Measurements from ENCODE around the gene BMPR1B.

DNA sequence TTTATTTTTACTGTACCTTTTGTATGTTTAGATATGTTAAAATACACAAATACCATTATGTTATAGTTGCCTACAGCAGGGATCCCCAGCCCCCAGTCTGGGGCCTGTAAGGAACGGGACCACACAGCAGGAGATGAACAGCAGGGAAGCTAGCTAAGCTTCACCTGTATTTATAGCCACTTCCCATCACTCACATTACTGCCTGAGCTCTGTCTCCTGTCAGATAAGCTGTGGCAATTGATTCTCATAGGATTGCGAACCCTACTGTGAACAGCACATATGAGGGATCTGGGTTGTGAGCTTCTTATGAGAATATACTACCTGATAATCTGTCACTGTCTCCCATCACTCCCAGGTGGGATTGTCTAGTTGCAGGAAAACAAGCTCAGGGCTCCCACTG is 73.9 kb downstream of the BMPR1B start:
- TF ChIP-seq, protein P1, sequence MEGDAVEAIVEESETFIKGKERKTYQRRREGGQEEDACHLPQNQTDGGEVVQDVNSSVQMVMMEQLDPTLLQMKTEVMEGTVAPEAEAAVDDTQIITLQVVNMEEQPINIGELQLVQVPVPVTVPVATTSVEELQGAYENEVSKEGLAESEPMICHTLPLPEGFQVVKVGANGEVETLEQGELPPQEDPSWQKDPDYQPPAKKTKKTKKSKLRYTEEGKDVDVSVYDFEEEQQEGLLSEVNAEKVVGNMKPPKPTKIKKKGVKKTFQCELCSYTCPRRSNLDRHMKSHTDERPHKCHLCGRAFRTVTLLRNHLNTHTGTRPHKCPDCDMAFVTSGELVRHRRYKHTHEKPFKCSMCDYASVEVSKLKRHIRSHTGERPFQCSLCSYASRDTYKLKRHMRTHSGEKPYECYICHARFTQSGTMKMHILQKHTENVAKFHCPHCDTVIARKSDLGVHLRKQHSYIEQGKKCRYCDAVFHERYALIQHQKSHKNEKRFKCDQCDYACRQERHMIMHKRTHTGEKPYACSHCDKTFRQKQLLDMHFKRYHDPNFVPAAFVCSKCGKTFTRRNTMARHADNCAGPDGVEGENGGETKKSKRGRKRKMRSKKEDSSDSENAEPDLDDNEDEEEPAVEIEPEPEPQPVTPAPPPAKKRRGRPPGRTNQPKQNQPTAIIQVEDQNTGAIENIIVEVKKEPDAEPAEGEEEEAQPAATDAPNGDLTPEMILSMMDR (IDR thresholded peaks at IDR 0.05), result no peak
- TF ChIP-seq, protein P2, sequence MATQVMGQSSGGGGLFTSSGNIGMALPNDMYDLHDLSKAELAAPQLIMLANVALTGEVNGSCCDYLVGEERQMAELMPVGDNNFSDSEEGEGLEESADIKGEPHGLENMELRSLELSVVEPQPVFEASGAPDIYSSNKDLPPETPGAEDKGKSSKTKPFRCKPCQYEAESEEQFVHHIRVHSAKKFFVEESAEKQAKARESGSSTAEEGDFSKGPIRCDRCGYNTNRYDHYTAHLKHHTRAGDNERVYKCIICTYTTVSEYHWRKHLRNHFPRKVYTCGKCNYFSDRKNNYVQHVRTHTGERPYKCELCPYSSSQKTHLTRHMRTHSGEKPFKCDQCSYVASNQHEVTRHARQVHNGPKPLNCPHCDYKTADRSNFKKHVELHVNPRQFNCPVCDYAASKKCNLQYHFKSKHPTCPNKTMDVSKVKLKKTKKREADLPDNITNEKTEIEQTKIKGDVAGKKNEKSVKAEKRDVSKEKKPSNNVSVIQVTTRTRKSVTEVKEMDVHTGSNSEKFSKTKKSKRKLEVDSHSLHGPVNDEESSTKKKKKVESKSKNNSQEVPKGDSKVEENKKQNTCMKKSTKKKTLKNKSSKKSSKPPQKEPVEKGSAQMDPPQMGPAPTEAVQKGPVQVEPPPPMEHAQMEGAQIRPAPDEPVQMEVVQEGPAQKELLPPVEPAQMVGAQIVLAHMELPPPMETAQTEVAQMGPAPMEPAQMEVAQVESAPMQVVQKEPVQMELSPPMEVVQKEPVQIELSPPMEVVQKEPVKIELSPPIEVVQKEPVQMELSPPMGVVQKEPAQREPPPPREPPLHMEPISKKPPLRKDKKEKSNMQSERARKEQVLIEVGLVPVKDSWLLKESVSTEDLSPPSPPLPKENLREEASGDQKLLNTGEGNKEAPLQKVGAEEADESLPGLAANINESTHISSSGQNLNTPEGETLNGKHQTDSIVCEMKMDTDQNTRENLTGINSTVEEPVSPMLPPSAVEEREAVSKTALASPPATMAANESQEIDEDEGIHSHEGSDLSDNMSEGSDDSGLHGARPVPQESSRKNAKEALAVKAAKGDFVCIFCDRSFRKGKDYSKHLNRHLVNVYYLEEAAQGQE (IDR thresholded peaks at IDR 0.05; ENCODE audit: insufficient read depth in 1 of 2, low read depth in 2 of 2, low read length in 1 of 2), result no peak
- TF ChIP-seq POLR2AphosphoS5 (IDR thresholded peaks at IDR 0.05; ENCODE audit: low read depth, low read length), result no peak
- TF ChIP-seq SIN3A (IDR thresholded peaks at IDR 0.05; ENCODE audit: borderline replicate concordance, insufficient read depth, low read depth, low read length), result no peak
